Psoas muscle (tissue), 8 donors: Measurements from ENCODE around the gene RASSF3. TPM values are rescaled to one million over a fixed set of nuclear protein-coding genes. Genes with fewer than 3 reads are reported as not detected.

ENCODE experiments used
- ATAC-seq, 4 donors: fragments of 200-7000 bp; cut with Tn5 transposase; one replicate each; pipeline ENCODE4 v1.9.1; 2020; ENCODE audit warnings: moderate library complexity in 3 of 4, mild to moderate bottlenecking in 2 of 4
- DNase-seq, 2 donors: peaks; one replicate each; pipeline ENCODE4 v3.0.0-alpha.2; 2020
- H3K27ac ChIP-seq: fragments of 200-600 bp; one replicate; pipeline ENCODE4 v1.8.0; 2022
- H3K27me3 ChIP-seq, 3 donors: fragments of 200-600 bp in 1 of 3; one replicate each; pipeline versions ENCODE4 v1.6.1 to v1.8.0; 2013 to 2022; ENCODE audit warnings: low read length in 2 of 3, mild to moderate bottlenecking in 2 of 3, moderate library complexity in 1 of 3; ENCODE audit not compliant: insufficient read depth in 3 of 3
- H3K36me3 ChIP-seq, 2 donors: fragments of 200-600 bp in 1 of 2; one replicate each; pipeline versions ENCODE4 v1.6.1 to v1.8.0; 2013 to 2022; ENCODE audit warnings: low read depth in 1 of 2, mild to moderate bottlenecking in 1 of 2, moderate library complexity in 1 of 2; ENCODE audit not compliant: insufficient read depth in 1 of 2
- H3K4me1 ChIP-seq: fragments of 200-600 bp; one replicate; pipeline ENCODE4 v1.8.0; 2022
- H3K4me3 ChIP-seq: fragments of 200-600 bp; one replicate; pipeline ENCODE4 v1.8.0; 2022; ENCODE audit warnings: mild to moderate bottlenecking
- H3K9me3 ChIP-seq: fragments of 200-600 bp; one replicate; pipeline ENCODE4 v1.8.0; 2022
- WGBS, 3 donors: extraction: QIAGEN DNeasy Blood & Tissue Kit; methylation state at CpG; one replicate each; pipeline versions ENCODE4 v1.1.6 to v1.1.7; 2013; 5-methylcytosine and 5-hydroxymethylcytosine counted together
- intact Hi-C, 2 donors: fragments of 100-400 bp; cut with DNase I; formaldehyde crosslinking; loops; one replicate each; pipeline versions ENCODE4 v1.11.0 to v1.14.2; 2022
- polyA plus RNA-seq, 3 donors: library from polyadenylated mRNA; stranded (reverse); fragments of 200-250 nt; gene quantifications; one replicate each; pipeline ENCODE4 v1.2.3, GENCODE V29; 2013
- total RNA-seq, 4 donors: library from RNA; stranded (reverse); fragmentation: NEBNext Ultra II Directional in 2 of 4; extraction: Animal tissue kit (Norgen Biotek cat#: 25700) in 2 of 4; gene quantifications; one replicate each; pipeline versions ENCODE4 v1.2.1 to v1.2.4, GENCODE V29; 2021 to 2023
- TF ChIP-seq, protein P1 (sequence below): fragments of 200-600 bp; IDR thresholded peaks from one replicate; pipeline ENCODE4 v1.8.0; 2022; ENCODE audit warnings: antibody characterized with exemption
- donor health status: healthy with polysubstance abuse.
- donor health status: DM: no; HTN: no; CAD: no; lungs with moderate emphysema.
- donor health status: Bipolar disorder and iron deficiency.
- donor health status: healthy.
- donor health status: DM: yes; HTN: yes; CAD: no.
- donor health status: DM: no; HTN: no; CAD: no.
- donor health status: DM: no; HTN: no; CAD: no.
- donor health status: DM: yes; HTN: yes; CAD: no.

RASSF3 gene
- total and polyA plus RNA-seq, 7 donors = 4.9 to 30.6 (median 14.5) TPM

DNA sequence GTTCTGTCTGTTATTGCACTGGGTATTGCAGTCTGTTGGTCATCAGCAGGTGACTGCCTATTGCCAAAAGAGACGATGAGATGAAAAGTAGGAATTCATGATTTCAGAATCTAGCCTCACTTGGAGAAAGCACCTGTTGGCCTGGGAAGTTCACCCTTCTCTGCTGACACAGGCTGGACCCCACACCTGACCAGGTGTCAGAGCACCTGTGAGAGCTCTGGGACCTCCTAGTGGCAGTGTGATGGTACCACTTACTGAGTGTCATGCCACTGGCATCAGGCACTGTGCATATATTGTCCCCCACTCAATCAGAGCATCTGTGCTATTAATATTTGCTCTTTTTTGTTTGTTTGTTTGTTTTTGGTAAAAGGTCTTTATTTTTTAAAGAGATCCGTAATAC lies 68.0 kb downstream of the RASSF3 start:
- 83 to 98% (median 88%) methylated on average over 2 of the region's 2 CpGs for WGBS, 3 donors
- ATAC-seq = no peak
- no peaks in the 10 kb centered on the region for H3K27me3 ChIP-seq
- peaks cover 11% of the 10 kb centered on the region for H3K4me1 ChIP-seq
- TF ChIP-seq, protein P1, sequence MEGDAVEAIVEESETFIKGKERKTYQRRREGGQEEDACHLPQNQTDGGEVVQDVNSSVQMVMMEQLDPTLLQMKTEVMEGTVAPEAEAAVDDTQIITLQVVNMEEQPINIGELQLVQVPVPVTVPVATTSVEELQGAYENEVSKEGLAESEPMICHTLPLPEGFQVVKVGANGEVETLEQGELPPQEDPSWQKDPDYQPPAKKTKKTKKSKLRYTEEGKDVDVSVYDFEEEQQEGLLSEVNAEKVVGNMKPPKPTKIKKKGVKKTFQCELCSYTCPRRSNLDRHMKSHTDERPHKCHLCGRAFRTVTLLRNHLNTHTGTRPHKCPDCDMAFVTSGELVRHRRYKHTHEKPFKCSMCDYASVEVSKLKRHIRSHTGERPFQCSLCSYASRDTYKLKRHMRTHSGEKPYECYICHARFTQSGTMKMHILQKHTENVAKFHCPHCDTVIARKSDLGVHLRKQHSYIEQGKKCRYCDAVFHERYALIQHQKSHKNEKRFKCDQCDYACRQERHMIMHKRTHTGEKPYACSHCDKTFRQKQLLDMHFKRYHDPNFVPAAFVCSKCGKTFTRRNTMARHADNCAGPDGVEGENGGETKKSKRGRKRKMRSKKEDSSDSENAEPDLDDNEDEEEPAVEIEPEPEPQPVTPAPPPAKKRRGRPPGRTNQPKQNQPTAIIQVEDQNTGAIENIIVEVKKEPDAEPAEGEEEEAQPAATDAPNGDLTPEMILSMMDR = no peak
- H3K36me3 ChIP-seq = no peaks in the 10 kb centered on the region
- intact Hi-C loops = no loop called here
- no peak for DNase-seq
- H3K4me3 ChIP-seq = no peak overlapping the region
- no peak overlapping the region for H3K27ac ChIP-seq
- no peaks in the 10 kb centered on the region for H3K9me3 ChIP-seq

DNA sequence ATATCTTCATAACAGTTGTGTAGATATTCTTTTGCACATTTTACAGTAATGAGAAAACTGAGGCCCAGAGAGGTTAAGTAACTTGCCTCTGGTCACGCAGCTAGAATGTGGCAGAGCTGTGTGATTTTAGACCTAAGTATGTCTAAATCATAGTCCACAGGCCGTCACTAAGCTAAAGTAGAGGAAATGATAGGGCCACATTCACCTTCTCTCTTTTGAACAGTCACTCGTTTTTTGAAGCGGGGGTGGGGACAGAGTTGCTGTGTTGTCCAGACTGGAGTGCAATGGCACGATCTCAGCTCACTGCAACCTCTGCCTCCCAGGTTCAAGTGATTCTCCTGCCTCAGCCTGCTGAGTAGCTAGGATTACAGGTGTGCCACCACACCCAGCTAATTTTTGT lies 68.5 kb downstream of the RASSF3 start:
- Histone ChIP-seq H3K27ac (peak overlapping the region; percentile 28), H3K36me3 (no peaks in the 10 kb centered on the region), H3K9me3 (no peaks in the 10 kb centered on the region), H3K4me1 (peaks cover 9% of the 10 kb centered on the region), H3K4me3 (no peak overlapping the region), H3K27me3 (no peaks in the 10 kb centered on the region)
- no peak for ATAC-seq
- WGBS, 3 donors = 85 to 88% (median 87%) methylated on average over 5 of the region's 5 CpGs
- no peak for DNase-seq
- TF ChIP-seq, protein P1 = no peak
- intact Hi-C loops = no loop called here

DNA sequence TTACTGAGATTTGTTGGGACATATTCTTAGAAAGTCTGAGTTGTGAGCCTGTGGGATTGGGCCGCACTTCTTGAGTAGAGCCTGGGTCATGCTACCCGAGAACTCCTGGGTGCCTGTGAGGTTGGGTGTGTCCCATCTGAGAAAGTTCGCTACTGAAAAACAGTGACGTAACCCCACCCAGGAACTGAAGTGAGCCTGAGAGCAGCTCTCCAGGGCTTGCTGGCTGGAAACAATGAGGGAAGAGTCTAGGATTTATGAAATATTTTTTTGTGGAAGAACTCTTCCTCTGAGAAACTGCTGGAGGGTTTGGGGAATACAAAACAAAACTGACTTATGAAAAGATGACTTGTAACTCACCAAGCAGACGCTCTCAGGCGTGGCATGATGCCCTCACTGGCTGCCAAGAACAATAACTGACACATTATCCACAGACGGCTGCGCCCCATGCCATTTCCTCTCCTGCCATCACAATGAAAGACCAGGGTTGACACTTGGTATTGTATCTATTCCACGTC lies 69.2 kb downstream of the RASSF3 start:
- Histone ChIP-seq H3K9me3 (no peaks in the 10 kb centered on the region), H3K27ac (peak overlapping the region; percentile 28), H3K4me1 (peaks cover 9% of the 10 kb centered on the region), H3K36me3 (no peaks in the 10 kb centered on the region), H3K4me3 (peak overlapping the region; percentile 40), H3K27me3 (no peaks in the 10 kb centered on the region)
- whole genome bisulfite sequencing, 3 donors = 15 to 31% (median 21%) methylated on average over 9 of the region's 9 CpGs
- TF ChIP-seq, protein P1 = no peak
- DNase-seq (peak; percentile 60 to 81), ATAC-seq (peak in 3 of 4 donors; percentile 73 to 90 (median 73))
- intact Hi-C loops = no loop called here

DNA sequence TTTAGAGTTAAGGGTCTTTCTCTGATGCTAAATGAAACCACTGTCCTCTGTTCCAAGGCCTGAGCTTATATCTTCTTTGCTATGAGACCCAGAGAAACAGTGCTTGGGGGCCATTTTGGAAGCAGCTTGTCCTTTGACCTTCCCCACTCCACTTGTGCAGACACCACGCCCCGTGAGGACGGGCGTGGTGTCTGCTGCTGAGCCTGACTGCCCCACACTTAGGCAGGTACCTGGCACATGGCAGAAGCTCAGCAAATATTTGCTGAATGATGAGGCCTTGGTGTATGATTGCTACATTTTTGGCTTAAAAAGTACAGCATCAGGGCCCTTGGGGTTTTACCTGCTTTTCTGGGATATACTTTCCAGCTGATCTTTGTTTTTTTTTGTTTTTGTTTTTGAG lies 69.9 kb downstream of the RASSF3 start:
- TF ChIP-seq, protein P1 = no peak
- DNase-seq (no peak), ATAC-seq (no peak)
- 72 to 95% (median 79%) methylated on average over 4 of the region's 4 CpGs for WGBS, 3 donors
- Histone ChIP-seq H3K9me3 (no peaks in the 10 kb centered on the region), H3K27me3 (no peaks in the 10 kb centered on the region), H3K4me3 (peak overlapping the region; percentile 40), H3K36me3 (peaks cover 0 to 2% of the 10 kb centered on the region in 2 donors), H3K27ac (peak overlapping the region; percentile 28), H3K4me1 (peaks cover 9% of the 10 kb centered on the region)
- intact Hi-C loops = no loop called here
